ENCODE measurements around the gene GABARAP. TPM values are rescaled to one million over a fixed set of nuclear protein-coding genes. Genes with fewer than 3 reads are reported as not detected.

Gene GABARAP
- total and polyA plus RNA-seq, 2 donors (not counting 1 experiment from before 2014, with no cell fraction given), result 173 to 1,154 TPM

DNA sequence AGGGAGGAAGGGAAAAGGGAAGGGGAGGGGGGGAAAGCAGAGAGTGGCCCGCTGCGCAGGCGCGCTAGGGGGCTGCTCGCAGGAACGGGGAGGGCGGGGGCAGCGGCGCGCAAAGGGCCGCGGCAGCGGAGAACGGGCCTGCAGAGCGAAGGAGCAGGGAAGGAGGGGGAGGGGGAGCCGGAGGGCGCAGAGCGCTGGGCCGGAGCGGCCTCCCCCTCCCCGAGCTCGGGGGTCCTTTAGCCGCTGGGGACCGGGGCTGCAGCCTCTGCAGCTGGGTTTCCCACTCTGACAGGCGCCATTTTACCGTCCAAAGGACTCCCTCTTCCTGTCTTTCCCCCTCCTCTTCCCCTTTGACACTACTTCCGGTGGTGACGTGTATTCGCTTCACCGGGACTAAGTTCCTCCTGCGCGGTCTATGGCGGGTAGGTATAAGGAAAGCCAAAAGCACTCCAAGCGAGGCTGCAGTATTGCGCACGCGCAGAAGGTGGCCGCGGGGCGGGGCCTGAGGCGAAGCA, 9.5 kb upstream of the GABARAP start, which contains the start of gene CTDNEP1:
Gene CTDNEP1, minus strand, starts transcription at position 74 of the 515 bp plus-strand sequence. CDS start 438 bp downstream, outside the sequence.
- Histone ChIP-seq H3K27ac (ENCODE audit: insufficient read depth, low read length) (peak within 1 kb of the TSS; percentile 99), H3K36me3 (ENCODE audit: control insufficient read depth, insufficient read depth, low read length) (peaks cover 4% of the 10 kb centered on the region), H3K9me3 (ENCODE audit: control insufficient read depth, insufficient read depth, low read depth, low read length) (no peaks in the 10 kb centered on the region), H4K20me1 (ENCODE audit: control insufficient read depth, extremely low read depth, insufficient read depth, low read length) (no peaks in the 10 kb centered on the region), H3K4me3 (replicated peaks in 1 of 4; ENCODE audit: control extremely low read depth in 1 of 4, insufficient read depth in 1 of 4, low read depth in 3 of 4, low read length in 4 of 4) (peak within 1 kb of the TSS; percentile 72 to 96 (median 90)), H3K79me2 (ENCODE audit: control insufficient read depth, insufficient read depth, low read length) (peaks cover 56% of the 10 kb centered on the region), H3K9ac (ENCODE audit: insufficient read depth, low read length) (peak within 1 kb of the TSS; percentile 96), H3K4me2 (ENCODE audit: extremely low read depth, insufficient read depth, low read length) (peak within 1 kb of the TSS; percentile 90), H3K27me3 (ENCODE audit: control insufficient read depth, insufficient read depth, low read length) (no peaks in the 10 kb centered on the region), H3K4me1 (ENCODE audit: control insufficient read depth, extremely low read depth, insufficient read depth, low read length) (peaks cover 7% of the 10 kb centered on the region), H2AFZ (ENCODE audit: low read length) (peak within 1 kb of the TSS; percentile 82)
- DNase-seq (ENCODE audit: low read depth in 2 of 2), result peak; percentile 99 to 100
- TF ChIP-seq, protein P1, sequence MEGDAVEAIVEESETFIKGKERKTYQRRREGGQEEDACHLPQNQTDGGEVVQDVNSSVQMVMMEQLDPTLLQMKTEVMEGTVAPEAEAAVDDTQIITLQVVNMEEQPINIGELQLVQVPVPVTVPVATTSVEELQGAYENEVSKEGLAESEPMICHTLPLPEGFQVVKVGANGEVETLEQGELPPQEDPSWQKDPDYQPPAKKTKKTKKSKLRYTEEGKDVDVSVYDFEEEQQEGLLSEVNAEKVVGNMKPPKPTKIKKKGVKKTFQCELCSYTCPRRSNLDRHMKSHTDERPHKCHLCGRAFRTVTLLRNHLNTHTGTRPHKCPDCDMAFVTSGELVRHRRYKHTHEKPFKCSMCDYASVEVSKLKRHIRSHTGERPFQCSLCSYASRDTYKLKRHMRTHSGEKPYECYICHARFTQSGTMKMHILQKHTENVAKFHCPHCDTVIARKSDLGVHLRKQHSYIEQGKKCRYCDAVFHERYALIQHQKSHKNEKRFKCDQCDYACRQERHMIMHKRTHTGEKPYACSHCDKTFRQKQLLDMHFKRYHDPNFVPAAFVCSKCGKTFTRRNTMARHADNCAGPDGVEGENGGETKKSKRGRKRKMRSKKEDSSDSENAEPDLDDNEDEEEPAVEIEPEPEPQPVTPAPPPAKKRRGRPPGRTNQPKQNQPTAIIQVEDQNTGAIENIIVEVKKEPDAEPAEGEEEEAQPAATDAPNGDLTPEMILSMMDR (conservative IDR thresholded peaks at IDR 0.05 in 1 of 2, IDR thresholded peaks at IDR 0.05 in 1 of 2; ENCODE audit: low read depth in 1 of 2, low read length in 2 of 2), result no peak
- no peak for TF ChIP-seq EZH2 (IDR thresholded peaks at IDR 0.05; ENCODE audit: low read length, missing control alignments)

DNA sequence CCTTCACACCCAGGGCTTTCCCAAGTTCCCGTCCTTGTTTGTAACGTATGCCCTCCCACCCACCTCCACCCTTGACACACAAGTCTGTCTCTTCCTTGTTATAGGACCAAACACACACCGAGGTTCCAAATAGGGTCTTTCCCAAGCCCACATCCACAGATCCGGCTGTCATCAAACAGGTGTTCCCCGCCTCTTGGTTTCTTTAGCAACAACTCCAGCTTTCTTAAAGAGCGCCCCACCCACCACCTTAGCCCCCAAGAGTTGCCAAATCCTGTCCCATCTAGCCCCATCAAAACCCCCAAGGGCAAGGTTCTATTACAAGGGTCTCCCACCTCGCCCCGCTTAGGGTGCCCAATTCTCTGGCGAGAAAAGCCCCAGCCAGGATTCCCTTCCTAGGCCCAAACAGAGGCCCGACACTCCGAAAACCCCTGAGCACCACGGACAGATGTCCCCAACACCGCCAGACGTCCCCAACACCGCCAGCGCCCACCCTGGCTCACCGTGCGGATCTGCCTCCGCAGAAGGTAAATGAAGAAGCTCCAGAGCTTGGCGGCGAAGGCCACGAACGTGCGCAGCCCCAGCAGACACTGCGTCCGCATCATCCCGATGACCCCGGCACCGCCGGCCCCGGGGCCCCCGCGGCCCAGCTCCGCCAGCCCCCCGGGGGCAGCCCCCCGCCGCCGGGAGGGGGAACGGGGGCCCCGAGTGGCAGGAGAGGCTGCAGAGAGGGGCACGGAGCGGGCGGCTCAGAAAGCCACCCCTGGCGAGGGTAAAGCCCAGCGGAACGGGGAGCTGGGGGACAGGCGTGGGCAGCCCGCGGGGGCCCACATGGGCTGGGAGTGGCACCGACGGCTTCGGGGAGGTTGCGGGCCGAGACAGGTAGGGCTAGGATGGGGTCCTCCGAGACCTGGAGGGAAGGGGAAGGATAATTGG, 8.7 kb upstream of the GABARAP start:
- no peak for DNase-seq (ENCODE audit: low read depth in 2 of 2)
- Histone ChIP-seq H2AFZ (ENCODE audit: low read length) (no peak overlapping the region), H3K4me1 (ENCODE audit: control insufficient read depth, extremely low read depth, insufficient read depth, low read length) (peaks cover 7% of the 10 kb centered on the region), H3K27ac (ENCODE audit: insufficient read depth, low read length) (peak overlapping the region; percentile 79), H3K4me3 (replicated peaks in 1 of 4; ENCODE audit: control extremely low read depth in 1 of 4, insufficient read depth in 1 of 4, low read depth in 3 of 4, low read length in 4 of 4) (peak overlapping the region; percentile 67 to 93 (median 89)), H4K20me1 (ENCODE audit: control insufficient read depth, extremely low read depth, insufficient read depth, low read length) (no peaks in the 10 kb centered on the region), H3K79me2 (ENCODE audit: control insufficient read depth, insufficient read depth, low read length) (peaks cover 60% of the 10 kb centered on the region), H3K27me3 (ENCODE audit: control insufficient read depth, insufficient read depth, low read length) (no peaks in the 10 kb centered on the region), H3K9me3 (ENCODE audit: control insufficient read depth, insufficient read depth, low read depth, low read length) (no peaks in the 10 kb centered on the region), H3K9ac (ENCODE audit: insufficient read depth, low read length) (peak overlapping the region; percentile 81), H3K4me2 (ENCODE audit: extremely low read depth, insufficient read depth, low read length) (peak overlapping the region; percentile 85), H3K36me3 (ENCODE audit: control insufficient read depth, insufficient read depth, low read length) (peaks cover 3% of the 10 kb centered on the region)
- TF ChIP-seq, protein P1 (conservative IDR thresholded peaks at IDR 0.05 in 1 of 2, IDR thresholded peaks at IDR 0.05 in 1 of 2; ENCODE audit: low read depth in 1 of 2, low read length in 2 of 2), result no peak
- no peak for TF ChIP-seq EZH2 (IDR thresholded peaks at IDR 0.05; ENCODE audit: low read length, missing control alignments)

DNA sequence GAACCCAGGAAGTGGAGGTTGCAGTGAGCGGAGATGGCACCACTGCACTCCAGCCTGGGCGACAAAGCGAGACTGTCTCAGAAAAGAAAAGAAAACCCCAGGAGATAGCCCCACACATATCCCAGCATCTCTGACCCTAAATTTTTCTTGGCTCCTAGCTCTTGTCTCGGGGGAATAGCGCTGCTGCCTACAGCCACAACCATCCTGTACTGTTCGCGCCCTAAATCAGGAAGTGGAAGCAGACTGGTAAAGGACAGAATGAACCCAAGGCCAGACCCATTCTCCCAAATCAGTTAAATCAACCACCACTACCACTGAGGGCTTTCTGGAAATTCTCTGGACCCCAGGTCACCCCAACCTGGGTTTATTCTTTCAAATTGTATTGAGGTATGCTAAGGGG, 7.6 kb upstream of the GABARAP start:
- Histone ChIP-seq H4K20me1 (ENCODE audit: control insufficient read depth, extremely low read depth, insufficient read depth, low read length) (no peaks in the 10 kb centered on the region), H3K4me1 (ENCODE audit: control insufficient read depth, extremely low read depth, insufficient read depth, low read length) (peaks cover 7% of the 10 kb centered on the region), H3K27ac (ENCODE audit: insufficient read depth, low read length) (peak overlapping the region; percentile 79), H3K79me2 (ENCODE audit: control insufficient read depth, insufficient read depth, low read length) (peaks cover 60% of the 10 kb centered on the region), H3K4me2 (ENCODE audit: extremely low read depth, insufficient read depth, low read length) (peak overlapping the region; percentile 85), H3K36me3 (ENCODE audit: control insufficient read depth, insufficient read depth, low read length) (peaks cover 6% of the 10 kb centered on the region), H3K27me3 (ENCODE audit: control insufficient read depth, insufficient read depth, low read length) (no peaks in the 10 kb centered on the region), H3K4me3 (replicated peaks in 1 of 4; ENCODE audit: control extremely low read depth in 1 of 4, insufficient read depth in 1 of 4, low read depth in 3 of 4, low read length in 4 of 4) (peak overlapping the region; percentile 67 to 93 (median 89)), H3K9me3 (ENCODE audit: control insufficient read depth, insufficient read depth, low read depth, low read length) (no peaks in the 10 kb centered on the region), H2AFZ (ENCODE audit: low read length) (no peak overlapping the region), H3K9ac (ENCODE audit: insufficient read depth, low read length) (no peak overlapping the region)
- no peak for DNase-seq (ENCODE audit: low read depth in 2 of 2)
- no peak for TF ChIP-seq EZH2 (IDR thresholded peaks at IDR 0.05; ENCODE audit: low read length, missing control alignments)
- TF ChIP-seq, protein P1 (conservative IDR thresholded peaks at IDR 0.05 in 1 of 2, IDR thresholded peaks at IDR 0.05 in 1 of 2; ENCODE audit: low read depth in 1 of 2, low read length in 2 of 2), result no peak

All from fibroblast of lung (primary cell).